Loucy (cell line): ENCODE measurements around the gene GNPNAT1.

Experiments
- H2AFZ ChIP-seq: fragments of 200-600 bp; sonication (generic); 2 replicates; pipeline ENCODE4 v1.6.0; 2016; ENCODE audit warnings: antibody characterized with exemption, mild to moderate bottlenecking, low read length, moderate library complexity
- H3F3A ChIP-seq: fragments of 200-600 bp; 2 replicates; pipeline ENCODE4 v1.6.0; 2016; ENCODE audit warnings: antibody characterized with exemption, low read depth, mild to moderate bottlenecking
- H3K27me3 ChIP-seq: fragments of 200-600 bp; sonication (generic); 2 replicates; pipeline ENCODE4 v1.6.1; 2014; ENCODE audit warnings: low read length, mild to moderate bottlenecking; ENCODE audit not compliant: insufficient read depth, poor library complexity, severe bottlenecking
- H3K36me3 ChIP-seq: fragments of 200-600 bp; sonication (generic); 2 replicates; pipeline ENCODE4 v1.6.1; 2016; ENCODE audit warnings: low read length; ENCODE audit not compliant: insufficient read depth
- H3K4me1 ChIP-seq: fragments of 200-600 bp; sonication (generic); 2 replicates; pipeline ENCODE4 v1.5.1; 2014; ENCODE audit warnings: low read length, mild to moderate bottlenecking; ENCODE audit not compliant: insufficient read depth, poor library complexity, severe bottlenecking
- H3K4me2 ChIP-seq: fragments of 200-600 bp; sonication (generic); 2 replicates; pipeline ENCODE4 v1.6.0; 2014; ENCODE audit warnings: antibody characterized with exemption, low read length, low read depth, mild to moderate bottlenecking; ENCODE audit not compliant: poor library complexity, severe bottlenecking
- H3K4me3 ChIP-seq: fragments of 200-600 bp; sonication (generic); 2 replicates; pipeline ENCODE4 v1.5.1; 2014; ENCODE audit warnings: low read length, mild to moderate bottlenecking, mixed read lengths; ENCODE audit not compliant: poor library complexity, severe bottlenecking
- H3K79me2 ChIP-seq: fragments of 200-600 bp; sonication (generic); 2 replicates; pipeline ENCODE4 v1.6.1; 2014; ENCODE audit warnings: low read length; ENCODE audit not compliant: insufficient read depth
- H3K9ac ChIP-seq: fragments of 200-600 bp; sonication (generic); 2 replicates; pipeline ENCODE4 v1.6.0; 2014; ENCODE audit warnings: mild to moderate bottlenecking, low read depth, low read length, moderate library complexity; ENCODE audit not compliant: poor library complexity, severe bottlenecking
- H3K9me2 ChIP-seq: fragments of 200-600 bp; sonication (generic); replicated peaks from 2 replicates; pipeline ENCODE4 v1.6.1; 2016; ENCODE audit warnings: low read depth, low read length, mixed read lengths
- H3K9me3 ChIP-seq: fragments of 200-600 bp; sonication (generic); 2 replicates; pipeline ENCODE4 v1.6.1; 2014; ENCODE audit warnings: mild to moderate bottlenecking, antibody characterized with exemption, low read length, low read depth; ENCODE audit not compliant: insufficient read depth
- H4K20me1 ChIP-seq: fragments of 200-600 bp; sonication (generic); 2 replicates; pipeline ENCODE4 v1.6.0; 2014; ENCODE audit warnings: antibody characterized with exemption, low read length, mild to moderate bottlenecking; ENCODE audit not compliant: insufficient read depth, poor library complexity, severe bottlenecking
- CTCF ChIP-seq: fragments of 200-600 bp; sonication (generic); conservative IDR thresholded peaks from 2 replicates; pipeline ENCODE4 v1.5.1; 2014; ENCODE audit warnings: mild to moderate bottlenecking, antibody characterized with exemption, low read length
- EZH2phosphoT487 ChIP-seq: fragments of 200-600 bp; IDR thresholded peaks from 2 replicates; pipeline ENCODE4 v1.6.1; 2018; ENCODE audit warnings: antibody characterized with exemption, mild to moderate bottlenecking, moderate library complexity, borderline replicate concordance

The GNPNAT1 gene

GRCh38 chr14:52791223-52792096 is at the start of gene GNPNAT1:
Gene GNPNAT1 (minus strand): TSS chr14:52791607. CDS start chr14:52784650, 6,957 bp downstream.
- Histone ChIP-seq H3K9me2 (no peaks in the 10 kb centered on the region), H3K4me2 (peak within 1 kb of the TSS; percentile 80), H3K79me2 (peaks cover 42% of the 10 kb centered on the region), H3K4me3 (peak within 1 kb of the TSS; percentile 96), H4K20me1 (no peaks in the 10 kb centered on the region), H3F3A (no peaks in the 10 kb centered on the region), H3K36me3 (no peaks in the 10 kb centered on the region), H3K9me3 (no peaks in the 10 kb centered on the region), H2AFZ (peak within 1 kb of the TSS; percentile 98), H3K27me3 (no peaks in the 10 kb centered on the region), H3K4me1 (peaks cover 33% of the 10 kb centered on the region), H3K9ac (peak within 1 kb of the TSS; percentile 81)
- TF ChIP-seq EZH2phosphoT487 (no peak), CTCF (no peak)

GRCh38 chr14:52840877-52841276 is 49.5 kb upstream of the GNPNAT1 start:
- TF ChIP-seq CTCF (no peak), EZH2phosphoT487 (no peak)
- Histone ChIP-seq H4K20me1 (no peaks in the 10 kb centered on the region), H3K27me3 (no peaks in the 10 kb centered on the region), H2AFZ (peak overlapping the region; percentile 41; the same call in 1 of the 2 replicates), H3F3A (no peaks in the 10 kb centered on the region; the same call in 1 of the 2 replicates), H3K9me2 (no peaks in the 10 kb centered on the region), H3K79me2 (no peaks in the 10 kb centered on the region), H3K9me3 (no peaks in the 10 kb centered on the region), H3K36me3 (no peaks in the 10 kb centered on the region), H3K4me2 (no peak overlapping the region), H3K9ac (no peak overlapping the region), H3K4me1 (no peaks in the 10 kb centered on the region), H3K4me3 (no peak overlapping the region)

DNA sequence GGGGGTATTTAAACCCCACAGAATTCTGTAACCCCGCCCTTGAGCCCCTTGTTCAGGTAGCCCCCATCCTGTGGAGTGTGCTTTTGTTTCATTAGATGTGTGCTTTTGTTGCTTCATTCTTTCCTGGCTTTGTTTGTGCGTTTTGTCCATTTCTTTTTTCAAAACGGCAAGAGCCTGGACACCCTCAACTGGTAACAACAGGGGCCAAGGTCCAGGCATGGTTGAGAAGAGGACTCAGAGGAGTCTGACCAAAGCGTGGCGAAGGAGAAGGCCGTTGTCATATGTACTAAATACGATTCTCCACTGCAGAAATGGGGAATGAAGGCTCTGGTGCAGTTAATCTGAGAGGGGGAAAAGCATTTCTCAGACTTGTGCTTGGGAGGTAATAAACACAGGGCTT is 46.0 kb upstream of the GNPNAT1 start:
- Histone ChIP-seq H3K9me2 (no peaks in the 10 kb centered on the region), H3K9ac (no peak overlapping the region), H3K79me2 (no peaks in the 10 kb centered on the region), H2AFZ (peak overlapping the region; percentile 54; the same call in 1 of the 2 replicates), H3K27me3 (no peaks in the 10 kb centered on the region), H3K4me1 (no peaks in the 10 kb centered on the region), H3K9me3 (no peaks in the 10 kb centered on the region), H3K4me3 (no peak overlapping the region), H3K36me3 (no peaks in the 10 kb centered on the region), H3F3A (no peaks in the 10 kb centered on the region), H3K4me2 (no peak overlapping the region), H4K20me1 (no peaks in the 10 kb centered on the region)
- TF ChIP-seq EZH2phosphoT487, result no peak
- no peak for TF ChIP-seq CTCF
